Bronchial epithelial cell (primary cell): Measurements from ENCODE around the gene ZNF598. TPM values are rescaled to one million over a fixed set of nuclear protein-coding genes. Genes with fewer than 3 reads are reported as not detected.
A peak's percentile ranks its signal among the peaks of the same experiment; 100 is the strongest.

ENCODE experiments used
- DNase-seq: peaks from one replicate; pipeline ENCODE4 v3.0.0-alpha.2; 2010; ENCODE audit warnings: low read depth
- FAIRE-seq: peaks from 2 replicates; lab custom pipeline; 2011; peaks lifted over from hg19 to GRCh38; lab: Jason Lieb, UNC
- H3K27me3 ChIP-seq: 2 replicates; pipeline ENCODE4 v1.5.1; 2011; ENCODE audit warnings: low read length; ENCODE audit not compliant: control insufficient read depth, insufficient read depth
- H3K36me3 ChIP-seq: 2 replicates; pipeline ENCODE4 v1.5.1; 2011; ENCODE audit warnings: low read length; ENCODE audit not compliant: control insufficient read depth, insufficient read depth
- H3K4me3 ChIP-seq: 2 replicates; pipeline ENCODE4 v1.5.1; 2011; ENCODE audit warnings: mild to moderate bottlenecking, low read depth, low read length, control low read depth
- CTCF ChIP-seq: IDR thresholded peaks from 2 replicates; pipeline ENCODE4 v1.5.1; 2011; ENCODE audit warnings: mild to moderate bottlenecking, moderate library complexity, low read length, control low read depth, inconsistent platforms; ENCODE audit not compliant: insufficient read depth, severe bottlenecking
- total RNA-seq: library from RNA; depleted of rRNA; stranded (reverse); fragments of >200 nt; gene quantifications from 2 replicates; pipeline ENCODE4 v1.2.1, GENCODE V29; 2014

ZNF598 gene
- total RNA-seq, 1 donor from 2014 or later: 26.3 TPM

GRCh38 chr16:2056077-2056476, 46.5 kb upstream of the ZNF598 start:
- FAIRE-seq (no peak), DNase-seq (no peak)
- Histone ChIP-seq H3K4me3 (no peak overlapping the region), H3K36me3 (peaks cover 29% of the 10 kb centered on the region), H3K27me3 (no peaks in the 10 kb centered on the region)
- TF ChIP-seq CTCF: peak; percentile 23

- Histone ChIP-seq H3K27me3 (no peaks in the 10 kb centered on the region), H3K36me3 (peaks cover 23% of the 10 kb centered on the region), H3K4me3 (no peak overlapping the region)
- DNase-seq (no peak), FAIRE-seq (no peak)
- no peak for TF ChIP-seq CTCF
These were observed 45.1 kb upstream of the ZNF598 start for GRCh38 chr16:2054543-2055245.

GRCh38 chr16:2053897-2054296, 44.3 kb upstream of the ZNF598 start:
- no peak for DNase-seq
- no peak for FAIRE-seq
- Histone ChIP-seq H3K36me3 (peaks cover 23% of the 10 kb centered on the region), H3K27me3 (no peaks in the 10 kb centered on the region), H3K4me3 (no peak overlapping the region)
- TF ChIP-seq CTCF: no peak

- DNase-seq (no peak), FAIRE-seq (no peak)
- H3K4me3 ChIP-seq: no peak overlapping the region
- peaks cover 21% of the 10 kb centered on the region for H3K36me3 ChIP-seq
- no peak for TF ChIP-seq CTCF
- no peaks in the 10 kb centered on the region for H3K27me3 ChIP-seq
These were observed 43.6 kb upstream of the ZNF598 start for GRCh38 chr16:2053211-2053610.

- no peak for FAIRE-seq
- no peak for TF ChIP-seq CTCF
These were observed 38.5 kb upstream of the ZNF598 start for GRCh38 chr16:2048116-2048543.

More at GRCh38 chr16:2048116-2048543, 38.5 kb upstream of the ZNF598 start:
- Histone ChIP-seq H3K27me3 (no peaks in the 10 kb centered on the region), H3K36me3 (peaks cover 9% of the 10 kb centered on the region), H3K4me3 (peak overlapping the region; percentile 80)
- DNase-seq: no peak
